ENCODE results near the gene ARHGEF7.
"Not testable (repeated sequence)": the region's sequence is repeated elsewhere in the genome, so short reads cannot be mapped to it uniquely, and the experiment has no call there.

DNA sequence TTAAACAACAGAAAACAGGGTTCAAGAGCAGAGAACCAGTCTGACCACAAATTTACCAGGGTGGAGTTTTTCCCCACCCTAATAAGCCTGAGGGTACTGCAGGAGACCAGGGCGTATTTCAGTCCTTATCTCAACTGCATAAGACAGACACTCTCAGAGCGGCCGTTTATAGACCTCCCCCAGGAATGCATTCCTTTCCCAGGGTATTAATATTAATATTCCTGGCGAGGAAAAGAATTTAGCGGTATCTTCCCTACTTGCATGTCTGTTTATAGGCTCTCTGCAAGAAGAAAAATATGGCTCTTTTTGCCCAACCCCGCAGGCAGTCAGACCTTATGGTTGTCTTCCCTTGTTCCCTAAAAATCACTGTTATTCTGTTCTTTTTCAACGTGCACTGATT lies 43.6 kb upstream of the ARHGEF7 start:
- TF ChIP-seq POLR2AphosphoS5 (IDR thresholded peaks at IDR 0.05; ENCODE audit: low read depth); CTCF (conservative IDR thresholded peaks at IDR 0.05; ENCODE audit: low read depth in 2 of 2); EZH2 (IDR thresholded peaks at IDR 0.05; ENCODE audit: low read depth, unreplicated experiment); ZNF331 (CRISPR knock-in tag; IDR thresholded peaks at IDR 0.05; ENCODE audit: low read depth); EZH2phosphoT487 (IDR thresholded peaks at IDR 0.05; ENCODE audit: unreplicated experiment); REST (IDR thresholded peaks at IDR 0.05; ENCODE audit: unreplicated experiment); CREB1 (CRISPR knock-in tag; IDR thresholded peaks at IDR 0.05; ENCODE audit: low read depth); ZNF462 (CRISPR knock-in tag; IDR thresholded peaks at IDR 0.05); JUNB (IDR thresholded peaks at IDR 0.05; ENCODE audit: unreplicated experiment): not testable (repeated sequence)
- TF ChIP-seq, protein P1, sequence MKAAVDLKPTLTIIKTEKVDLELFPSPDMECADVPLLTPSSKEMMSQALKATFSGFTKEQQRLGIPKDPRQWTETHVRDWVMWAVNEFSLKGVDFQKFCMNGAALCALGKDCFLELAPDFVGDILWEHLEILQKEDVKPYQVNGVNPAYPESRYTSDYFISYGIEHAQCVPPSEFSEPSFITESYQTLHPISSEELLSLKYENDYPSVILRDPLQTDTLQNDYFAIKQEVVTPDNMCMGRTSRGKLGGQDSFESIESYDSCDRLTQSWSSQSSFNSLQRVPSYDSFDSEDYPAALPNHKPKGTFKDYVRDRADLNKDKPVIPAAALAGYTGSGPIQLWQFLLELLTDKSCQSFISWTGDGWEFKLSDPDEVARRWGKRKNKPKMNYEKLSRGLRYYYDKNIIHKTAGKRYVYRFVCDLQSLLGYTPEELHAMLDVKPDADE (IDR thresholded peaks at IDR 0.05): not testable (repeated sequence)

All from GM23338 (cell line).